Stimulated activated naive CD4-positive, alpha-beta T cell (primary cell): ENCODE results near the gene TMEM175.

ENCODE experiments used
- DNase-seq, 6 experiments: peaks; one replicate each; lab custom pipeline; 2025; lab: John Stamatoyannopoulos, UW

TMEM175 gene

DNA sequence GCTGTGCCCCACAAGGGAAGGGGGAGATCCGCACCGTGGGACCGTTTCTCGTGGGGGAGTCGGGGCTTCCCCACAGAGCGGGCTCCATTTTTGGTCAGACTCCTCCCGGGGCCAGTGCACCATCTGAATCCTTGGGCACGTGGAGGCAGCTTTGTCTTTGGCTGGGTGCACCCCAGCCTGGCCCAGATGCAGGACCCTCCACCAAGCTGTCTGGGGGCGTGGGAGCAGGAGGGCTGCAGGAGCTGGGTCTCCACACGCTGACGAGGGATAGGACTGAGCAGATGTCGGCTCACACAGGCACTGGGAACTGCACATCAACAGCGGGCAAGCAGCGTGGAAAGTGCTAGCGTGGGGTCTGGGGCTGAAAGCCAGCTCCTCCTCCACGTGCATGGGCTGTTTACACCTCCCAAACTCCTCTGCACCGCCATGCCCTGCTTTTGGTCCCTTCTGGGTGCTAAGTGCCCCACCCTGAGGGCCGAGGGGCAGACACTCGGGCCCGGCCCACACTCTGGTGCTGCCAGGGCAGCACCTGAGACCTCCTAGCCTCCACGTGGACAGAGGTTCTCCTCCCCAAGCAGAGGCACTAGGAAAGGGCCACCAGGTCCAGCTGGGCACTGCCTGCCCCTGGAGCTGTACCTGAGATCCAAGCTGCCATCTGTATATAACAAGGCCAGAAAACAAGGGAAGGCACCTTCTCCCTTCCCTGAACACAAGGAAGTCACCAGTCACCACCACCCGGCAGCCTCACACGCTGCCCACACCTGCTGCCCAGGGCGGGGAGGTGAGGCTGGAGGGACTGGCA, 27.3 kb downstream of the TMEM175 start:
- no peak for DNase-seq

DNA sequence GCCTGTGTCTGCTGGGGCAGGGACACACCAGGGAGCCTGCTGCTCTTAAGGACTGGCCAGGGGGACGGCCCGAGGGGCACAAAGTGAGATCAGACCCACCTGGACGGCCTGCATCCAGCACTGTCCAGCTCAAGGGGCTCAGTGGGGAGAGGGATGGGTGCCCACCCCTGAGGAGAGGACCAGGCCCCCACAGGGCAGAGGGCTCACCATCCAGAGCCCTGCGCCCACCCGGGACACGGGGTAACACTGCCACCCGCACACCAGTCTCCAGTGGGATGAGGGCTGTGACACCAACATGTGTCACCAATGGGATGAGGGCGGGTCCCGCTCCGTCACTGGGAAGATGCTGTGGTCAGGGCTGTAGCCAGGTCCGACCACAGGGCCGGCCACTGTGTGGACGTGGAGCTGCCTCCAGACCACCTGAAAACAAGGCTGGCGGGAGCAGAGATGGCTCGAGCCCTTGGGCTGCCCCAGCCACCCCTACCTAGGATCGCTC, 27.9 kb downstream of the TMEM175 start:
- DNase-seq, result no peak

DNA sequence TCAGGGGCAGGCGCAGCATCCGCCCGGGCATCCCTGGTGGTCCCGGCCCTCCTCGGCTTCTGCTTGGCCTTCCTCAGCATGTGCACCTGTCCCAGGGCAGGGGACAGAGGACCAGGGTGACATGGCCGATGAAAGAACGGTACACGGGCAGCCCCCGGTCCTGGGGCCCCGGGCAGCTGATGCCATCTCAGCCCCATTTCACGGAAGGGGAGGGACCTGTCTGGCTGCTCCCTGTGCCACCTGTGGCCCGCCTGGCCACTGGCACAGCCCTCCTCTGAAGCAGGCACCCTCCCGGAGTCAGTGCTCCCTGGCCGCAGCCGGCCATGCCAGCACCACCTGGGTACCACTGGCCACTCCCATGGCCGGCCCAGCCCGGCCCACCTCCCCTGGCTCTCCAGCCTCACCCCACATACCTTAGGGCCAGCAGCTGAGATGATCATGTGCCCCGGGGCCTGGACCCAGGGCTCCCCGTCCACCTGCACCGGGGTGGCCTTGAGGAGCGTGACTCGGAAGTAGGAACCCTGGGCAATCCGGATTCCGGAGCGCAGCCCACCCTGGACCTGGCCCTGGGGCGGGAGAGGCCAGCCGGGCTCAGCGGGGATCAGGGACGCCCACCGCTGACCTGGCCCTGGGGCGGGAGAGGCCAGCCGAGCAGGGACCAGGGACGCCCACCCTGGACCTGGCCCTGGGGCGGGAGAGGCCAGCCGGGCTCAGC, 28.5 kb downstream of the TMEM175 start:
- no peak for DNase-seq

DNA sequence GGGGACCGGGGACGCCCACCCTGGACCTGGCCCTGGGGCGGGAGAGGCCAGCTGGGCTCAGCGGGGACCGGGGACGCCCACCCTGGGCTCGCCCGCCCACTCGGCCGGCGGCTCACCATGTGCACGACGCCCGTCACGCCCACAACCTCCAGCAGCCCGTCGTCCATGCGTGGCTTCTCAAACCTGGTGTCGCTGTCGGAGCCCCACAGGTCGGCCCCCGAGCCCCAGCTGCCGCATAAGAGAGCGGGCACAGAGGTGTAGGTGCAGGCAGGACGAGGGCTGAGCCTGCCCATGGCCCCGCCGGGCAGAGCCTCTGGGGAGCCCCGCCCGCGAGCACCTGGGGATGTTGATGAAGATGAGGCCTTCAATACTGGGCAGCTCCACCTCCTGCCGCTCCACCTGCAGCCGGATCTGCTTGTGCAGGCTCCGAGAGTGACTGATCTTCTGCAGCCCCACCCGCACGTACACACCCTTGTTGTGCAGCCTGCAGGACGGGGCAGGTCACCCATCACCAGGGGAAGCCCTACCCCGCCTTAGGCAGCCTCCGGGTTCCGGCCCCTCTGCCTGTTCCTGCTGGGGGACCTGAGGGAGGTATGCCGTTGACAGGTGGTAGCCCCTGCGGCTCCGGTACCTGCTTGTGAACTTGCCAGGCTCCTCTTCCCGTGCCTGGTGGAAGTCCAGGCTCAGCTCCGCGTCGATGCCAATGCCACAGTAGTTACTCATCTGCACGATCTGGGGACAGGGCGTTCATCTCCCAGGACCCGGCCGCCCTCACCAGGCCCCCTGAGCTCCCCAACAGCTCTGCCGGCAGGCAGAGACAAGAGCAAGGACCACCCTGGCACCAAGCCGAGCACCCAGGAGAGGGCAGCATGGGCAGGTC, 29.3 kb downstream of the TMEM175 start:
- DNase-seq, result no peak

DNA sequence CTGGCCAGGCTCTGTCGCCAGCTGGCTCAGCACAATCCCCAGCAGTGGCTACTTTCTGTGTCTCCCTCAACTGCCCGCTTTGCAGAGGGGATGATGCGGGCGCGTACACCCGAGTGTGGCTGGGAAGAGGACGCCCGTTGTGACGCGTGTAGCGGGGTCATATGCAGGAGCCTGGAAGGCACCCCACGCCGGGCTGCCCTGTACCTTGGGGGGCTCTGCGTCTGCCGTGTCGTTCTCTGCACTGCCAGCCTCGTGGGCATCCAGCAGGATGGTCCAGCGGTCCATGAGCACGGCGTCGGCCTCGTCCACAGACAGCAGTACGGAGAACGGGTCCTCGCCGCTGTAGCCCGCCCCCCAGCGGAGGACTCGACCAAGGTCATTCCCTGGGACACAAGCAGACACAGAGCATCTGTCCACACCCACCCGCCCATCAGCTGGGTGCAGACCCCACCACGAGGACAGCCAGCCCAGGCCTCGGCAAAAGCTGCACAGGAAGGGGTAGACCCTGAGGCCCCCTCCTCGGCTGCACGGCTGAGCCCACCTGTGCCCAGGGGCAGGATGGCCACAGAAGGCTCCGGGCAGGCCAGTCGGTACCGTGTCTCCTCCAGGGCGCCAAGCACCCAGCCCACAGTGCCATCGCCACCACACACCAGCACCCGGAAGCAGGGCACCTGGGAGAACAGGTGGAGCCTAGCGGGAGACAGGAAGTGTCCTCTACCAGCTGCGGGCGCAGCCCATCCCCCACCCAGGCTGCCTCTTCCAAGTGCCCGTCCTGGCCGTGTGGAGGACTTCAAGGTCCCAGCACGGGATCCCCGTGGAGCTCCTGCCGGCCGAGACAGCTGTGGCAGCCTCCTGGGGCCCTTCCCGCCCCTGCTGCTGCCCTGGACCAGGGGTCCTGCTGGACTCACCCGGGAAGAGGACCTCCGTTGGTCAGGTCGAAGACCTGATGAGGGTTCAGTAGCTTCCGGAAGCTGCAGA, 30.3 kb downstream of the TMEM175 start:
- DNase-seq, result no peak

DNA sequence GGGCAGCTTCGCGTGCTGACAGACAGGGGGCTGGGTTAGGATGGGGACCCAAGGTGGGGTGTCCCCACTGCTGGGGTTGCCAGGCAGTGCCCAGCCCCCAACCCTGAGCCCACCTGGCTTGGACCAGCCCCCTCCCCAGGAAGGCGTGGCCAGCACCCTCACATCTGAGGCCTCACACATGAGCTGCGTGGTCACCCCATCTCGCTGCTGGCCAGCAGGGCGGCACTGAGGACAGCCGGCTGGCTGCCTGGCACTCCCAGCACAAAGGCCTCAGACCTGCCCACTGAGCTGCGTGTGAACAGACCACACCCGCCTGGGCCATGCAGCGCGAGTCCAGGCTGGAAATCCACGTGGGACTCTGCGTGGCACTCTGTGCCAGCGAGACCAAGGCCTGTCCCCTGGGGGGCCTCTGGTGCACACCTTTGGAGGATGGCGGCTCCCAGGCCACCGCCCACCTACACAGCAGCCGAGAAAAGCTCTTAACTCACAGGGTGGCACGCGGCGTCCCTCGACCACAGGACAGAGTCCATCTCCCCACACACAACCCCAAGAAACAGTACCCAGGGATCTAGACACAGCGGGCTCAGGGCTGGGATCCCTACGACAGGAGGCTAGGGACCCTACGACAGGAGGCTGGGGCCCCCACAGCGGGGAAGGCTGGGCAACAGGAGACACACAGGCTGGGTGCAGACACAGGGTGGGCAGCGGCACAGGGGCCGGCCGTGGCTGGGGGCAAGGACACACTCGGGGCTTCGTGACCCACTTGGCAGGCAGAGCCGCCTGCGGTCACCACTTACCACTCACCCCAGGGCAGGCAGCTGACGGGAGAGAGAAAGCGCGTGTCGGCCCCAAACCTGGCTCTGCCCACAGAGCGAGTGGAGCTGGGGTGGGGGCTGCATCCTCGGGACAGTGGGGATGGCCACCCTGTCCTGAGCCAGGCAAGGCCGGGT, 31.3 kb downstream of the TMEM175 start:
- DNase-seq, result no peak

DNA sequence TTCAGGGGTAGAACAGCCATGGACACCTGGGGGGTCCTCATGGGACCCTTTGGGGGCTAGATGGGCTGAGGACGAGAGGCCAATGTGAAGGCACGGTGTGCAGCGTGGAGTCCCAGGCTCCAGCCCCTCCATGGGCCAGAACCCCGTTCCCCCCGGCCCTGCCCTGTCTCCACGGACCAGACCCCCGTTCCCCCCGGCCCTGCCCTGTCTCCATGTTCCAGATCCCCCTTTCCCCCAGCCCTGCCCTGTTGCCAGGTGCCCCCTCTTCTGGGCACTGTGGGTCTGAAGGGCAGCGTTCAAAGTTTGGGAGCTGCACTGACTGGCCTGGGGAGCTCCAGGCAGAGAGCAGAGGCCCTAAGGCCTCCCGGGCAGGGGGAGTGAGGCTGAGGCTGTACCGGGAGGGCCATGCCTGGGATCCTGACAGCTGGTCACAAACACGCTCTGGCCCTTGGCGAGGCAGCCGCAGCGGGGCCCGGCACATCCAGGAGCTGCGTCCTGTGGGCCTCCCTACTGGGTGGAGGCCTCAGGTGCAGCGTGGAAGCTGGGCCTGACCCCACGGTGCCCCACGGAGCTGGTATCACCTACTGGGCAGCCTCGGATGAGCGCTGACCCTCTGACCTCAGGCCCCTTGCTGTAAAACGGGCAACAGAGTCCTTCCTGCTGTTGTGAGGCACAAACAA, 32.2 kb downstream of the TMEM175 start:
- no peak for DNase-seq

DNA sequence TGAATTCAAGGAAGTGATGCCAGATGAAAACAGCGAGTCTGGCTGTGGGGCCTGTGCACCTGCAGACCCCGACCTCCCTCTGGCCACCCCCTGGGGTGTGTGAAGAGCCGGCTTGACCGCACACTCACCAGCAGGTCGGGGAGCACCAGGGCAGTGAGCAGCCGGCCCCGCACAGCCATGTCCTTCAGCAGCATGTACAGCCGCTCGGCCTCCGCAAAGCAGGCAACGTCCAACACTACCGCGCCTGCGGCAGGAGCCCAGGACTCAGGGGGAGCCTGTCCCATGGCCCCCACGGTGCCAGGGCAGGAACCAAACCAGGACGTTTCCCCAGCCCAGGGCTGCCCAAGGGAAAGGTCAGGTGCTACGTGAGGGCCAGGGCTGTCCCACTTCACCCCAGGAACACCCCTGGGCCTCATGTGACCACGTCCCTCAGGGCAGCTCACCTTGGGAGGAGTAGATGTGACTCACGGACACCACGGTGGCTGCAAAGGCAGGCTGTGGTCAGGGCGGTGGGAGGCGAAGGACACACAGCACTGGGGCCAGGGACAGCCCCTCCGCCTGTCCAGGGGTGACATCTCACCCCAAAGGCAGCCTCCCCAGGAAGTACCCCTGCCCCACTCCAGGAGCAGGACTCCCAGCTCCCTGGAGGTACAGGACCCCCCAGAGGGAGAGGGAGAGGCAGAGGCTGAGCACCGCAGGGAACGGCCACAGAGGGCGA, 32.9 kb downstream of the TMEM175 start:
- no peak for DNase-seq

DNA sequence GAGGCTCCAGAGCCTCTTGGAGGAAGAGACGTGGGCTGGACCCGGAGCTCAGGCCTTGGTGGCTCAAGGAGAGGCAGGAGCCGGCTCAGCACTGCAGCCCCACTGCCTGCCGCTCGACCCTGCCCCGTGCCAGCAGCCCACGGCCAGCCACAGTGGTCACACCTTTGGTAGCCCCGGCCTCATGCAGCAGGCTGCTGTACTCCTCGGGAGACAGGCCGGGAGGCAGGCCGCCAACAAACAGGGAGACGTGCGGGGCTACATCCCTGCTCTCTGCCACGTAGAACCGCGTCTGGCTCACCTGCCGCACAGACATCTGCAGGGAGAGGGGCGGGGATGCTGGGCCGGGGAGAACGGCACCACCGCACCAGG, 33.5 kb downstream of the TMEM175 start:
- DNase-seq, result no peak

DNA sequence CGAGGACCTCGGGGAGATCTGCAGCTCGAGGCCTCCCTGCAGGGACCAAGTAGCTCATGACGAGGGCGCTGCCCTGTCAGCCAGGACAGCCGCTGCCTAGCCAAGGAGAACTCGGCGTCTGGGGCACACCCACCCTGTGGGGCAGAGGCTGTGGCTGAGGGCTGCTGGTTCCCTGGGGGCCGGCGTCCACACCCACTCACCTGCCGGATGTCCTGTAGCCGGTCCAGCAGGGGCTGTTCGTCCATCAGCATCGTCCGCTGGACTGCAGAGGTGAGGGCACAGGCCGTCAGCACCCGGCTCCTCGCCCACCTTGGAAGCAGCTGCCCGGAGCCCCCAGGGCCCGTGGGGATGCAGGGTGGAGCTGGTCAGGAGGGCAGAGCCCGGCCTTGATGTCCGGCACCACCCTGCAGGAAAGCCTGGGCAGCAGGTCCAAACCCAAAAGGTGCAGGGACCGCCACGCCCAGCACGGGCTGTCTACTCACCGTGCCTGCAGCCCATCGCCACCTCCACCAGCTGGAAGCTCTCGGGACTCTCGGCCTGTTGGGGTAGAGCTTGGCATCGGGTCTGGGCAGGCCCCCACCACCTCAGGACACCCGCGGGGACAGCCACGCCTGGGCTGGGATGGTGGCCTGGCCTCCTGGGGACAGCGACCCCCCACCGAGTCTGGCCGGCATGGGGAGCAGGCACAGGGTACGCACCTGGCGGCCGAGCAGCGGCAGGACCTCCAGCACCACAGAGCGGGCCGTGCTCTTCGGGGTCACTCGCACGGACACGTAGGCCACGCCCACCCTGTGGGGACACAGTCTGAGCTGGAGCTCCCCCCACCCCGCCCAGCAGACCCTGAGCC, 34.2 kb downstream of the TMEM175 start:
- no peak for DNase-seq

DNA sequence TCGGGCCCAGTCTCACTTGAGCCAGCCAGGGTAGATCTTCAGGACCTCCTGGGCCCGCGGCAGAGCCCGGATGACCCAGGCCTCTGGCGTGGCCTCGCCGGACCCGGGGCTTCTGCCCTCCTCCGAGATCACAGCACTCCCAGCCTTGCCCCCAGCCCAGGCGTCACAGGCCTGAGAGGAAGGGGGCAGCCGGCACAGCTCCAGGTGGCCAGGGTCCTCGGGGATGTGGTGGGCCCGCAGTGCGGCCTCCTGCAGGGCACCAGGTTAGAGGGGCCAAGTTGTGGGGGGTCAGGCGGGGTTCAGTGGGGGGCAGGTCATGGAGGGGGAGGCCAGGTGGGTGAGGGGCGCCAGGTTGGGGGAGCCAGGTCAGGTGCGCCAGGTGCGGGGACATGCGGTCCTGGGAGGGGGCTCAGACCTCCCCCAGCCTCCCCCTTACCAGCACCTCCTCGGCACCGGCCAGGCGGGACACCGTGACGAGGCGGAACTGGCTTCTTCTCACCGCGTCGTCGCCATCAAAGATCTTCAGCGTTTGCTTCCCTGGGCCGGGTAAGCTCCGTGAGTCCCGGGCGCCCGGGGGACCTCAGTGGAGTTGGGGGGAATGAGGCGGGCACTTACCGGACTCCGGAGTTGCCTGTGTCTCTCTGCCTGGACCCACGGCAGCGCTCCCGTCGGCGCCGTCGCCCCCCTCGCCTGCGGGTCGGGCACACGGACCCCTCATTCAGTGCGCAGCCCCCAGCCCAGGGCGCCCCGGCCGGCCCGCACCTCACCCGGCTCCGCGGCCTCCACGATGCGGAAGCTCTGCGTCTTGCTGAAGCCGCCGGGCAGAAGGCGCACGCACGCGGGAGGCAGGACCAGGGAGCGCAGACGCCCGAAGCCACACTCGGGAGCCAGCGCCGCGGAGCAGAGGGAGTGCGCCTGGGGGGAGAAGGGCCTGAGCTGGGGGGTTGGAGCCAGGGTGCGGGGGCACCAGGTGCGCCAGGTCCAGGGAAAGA, 35.1 kb downstream of the TMEM175 start:
- no peak for DNase-seq

DNA sequence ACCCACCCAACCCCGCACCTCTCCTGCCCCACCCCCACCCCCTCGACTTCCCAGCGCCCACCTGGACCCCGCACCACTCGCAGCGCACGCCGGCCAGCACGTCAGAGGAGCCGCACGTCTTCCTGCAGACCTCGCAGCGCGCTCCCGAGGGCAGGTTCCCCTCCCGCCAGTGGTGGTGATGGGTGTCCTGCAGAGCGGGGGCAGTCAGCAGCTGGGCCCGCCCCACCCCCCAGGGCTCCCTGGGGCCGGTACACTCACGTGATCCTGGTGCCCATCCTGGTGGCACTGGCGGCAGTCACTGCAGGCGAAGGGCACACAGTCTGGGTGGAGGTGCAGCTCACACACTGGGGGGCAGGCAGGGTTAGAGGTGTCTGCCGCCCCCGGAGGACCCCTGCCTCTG, 36.0 kb downstream of the TMEM175 start:
- DNase-seq, result no peak

DNA sequence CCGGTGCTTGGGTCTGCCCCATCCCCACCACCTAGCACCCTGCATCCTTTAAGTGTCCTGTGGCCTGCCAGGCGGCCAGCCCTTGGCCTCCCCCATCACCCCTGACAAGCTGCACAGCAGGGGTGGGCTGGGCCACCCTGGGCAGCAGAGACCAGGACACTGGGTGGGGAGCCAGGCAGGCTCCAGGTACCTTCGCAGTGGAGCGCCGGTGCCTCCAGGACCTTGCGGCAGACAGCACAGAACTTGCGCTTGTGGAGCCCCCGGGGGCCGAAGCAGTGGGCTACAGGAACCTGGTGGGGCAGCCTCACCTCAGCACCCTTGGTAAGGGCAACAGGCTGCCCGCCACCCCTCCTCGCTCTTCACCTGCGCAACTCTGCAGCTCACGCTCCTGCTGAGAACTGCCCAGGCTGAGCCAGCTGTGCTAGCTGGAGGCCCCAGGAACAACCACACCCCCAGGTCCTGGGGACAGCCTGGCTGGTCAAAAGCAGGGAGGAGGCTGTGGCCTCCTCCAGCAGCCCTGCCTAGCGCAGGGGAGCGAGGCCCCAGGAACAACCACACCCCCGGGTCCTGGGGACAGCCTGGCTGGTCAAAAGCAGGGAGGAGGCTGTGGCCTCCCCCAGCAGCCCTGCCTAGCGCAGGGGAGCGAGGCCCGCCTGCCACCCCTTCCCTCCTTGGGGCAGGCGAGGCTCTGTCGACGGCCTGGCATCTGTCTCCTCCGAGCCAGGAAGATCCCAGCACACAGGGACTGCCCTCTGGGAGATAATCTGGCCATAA, 36.5 kb downstream of the TMEM175 start:
- no peak for DNase-seq

DNA sequence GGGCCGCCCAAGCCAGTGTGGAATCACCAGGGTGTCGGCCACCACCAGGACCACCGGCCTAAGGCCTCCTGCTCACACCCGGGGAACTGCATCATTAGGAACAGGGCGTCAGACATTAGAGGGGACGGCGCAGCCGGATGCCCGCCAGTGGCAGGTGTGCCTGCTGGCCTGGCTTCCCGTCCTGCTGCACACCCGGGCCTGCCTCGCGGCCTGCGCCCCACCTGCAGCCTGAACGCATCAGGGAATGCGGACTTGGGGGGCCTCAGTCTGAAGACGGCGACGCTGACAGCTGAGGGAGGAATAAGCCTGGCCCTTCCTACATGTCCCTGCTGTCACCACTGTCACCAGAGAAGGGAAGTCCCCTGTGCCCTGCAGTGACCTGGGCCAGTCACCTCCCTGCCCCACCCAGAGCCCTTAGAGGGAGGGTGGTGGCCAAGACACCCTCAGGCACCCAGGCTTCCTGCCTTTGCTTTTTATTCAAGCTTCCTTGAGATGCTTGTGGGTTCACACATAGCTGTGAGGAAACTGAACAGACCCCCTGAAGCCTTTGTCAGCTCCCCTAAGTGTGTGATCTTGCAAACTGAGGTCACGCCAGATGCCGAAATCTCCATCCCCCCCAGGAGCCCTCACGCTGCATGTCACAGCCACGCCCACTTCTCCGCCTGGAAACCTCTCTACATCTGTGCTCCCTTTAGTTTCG, 37.9 kb downstream of the TMEM175 start:
- DNase-seq, result no peak

DNA sequence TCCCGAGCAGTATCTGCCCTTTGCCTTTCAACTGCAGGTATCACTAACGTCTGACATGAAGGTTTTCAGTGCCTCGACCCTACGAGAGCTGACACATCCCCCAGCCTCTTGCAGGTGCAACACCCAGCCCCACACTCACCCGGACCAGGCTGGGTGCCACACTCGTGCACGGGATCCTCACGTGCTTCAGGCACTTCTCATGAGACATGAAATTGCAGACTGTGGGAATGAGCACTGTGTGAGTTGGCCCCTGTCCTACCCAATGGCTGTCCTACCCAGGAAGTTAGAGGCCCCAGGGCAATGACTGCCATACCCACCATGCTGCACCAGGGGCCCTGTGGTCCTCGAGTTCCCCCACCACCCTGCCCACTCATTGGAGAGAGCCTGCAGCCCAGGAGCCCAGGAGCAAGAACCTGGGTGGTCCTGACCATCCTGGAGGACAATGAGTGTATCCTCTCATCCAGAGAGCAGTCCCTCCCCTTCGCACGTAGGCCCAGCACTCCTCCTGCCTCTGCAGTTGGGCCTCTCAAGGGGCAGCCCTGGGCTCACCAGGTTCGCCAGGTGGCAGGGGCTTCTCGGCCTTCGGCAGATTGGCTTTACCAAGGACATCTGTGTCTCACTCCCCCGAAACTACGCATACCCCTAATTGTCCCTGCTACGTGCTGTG, 38.7 kb downstream of the TMEM175 start:
- no peak for DNase-seq
